HG03469 (cell line): ENCODE results near the gene NHEJ1.

Source experiments
- ATAC-seq: cut with Tn5 transposase; IDR thresholded peaks from one replicate; pipeline ENCODE4 v1.9.1; 2021; ENCODE audit warnings: mild to moderate bottlenecking, moderate library complexity, moderate number of reproducible peaks; ENCODE audit not compliant: unreplicated experiment

Gene NHEJ1

DNA sequence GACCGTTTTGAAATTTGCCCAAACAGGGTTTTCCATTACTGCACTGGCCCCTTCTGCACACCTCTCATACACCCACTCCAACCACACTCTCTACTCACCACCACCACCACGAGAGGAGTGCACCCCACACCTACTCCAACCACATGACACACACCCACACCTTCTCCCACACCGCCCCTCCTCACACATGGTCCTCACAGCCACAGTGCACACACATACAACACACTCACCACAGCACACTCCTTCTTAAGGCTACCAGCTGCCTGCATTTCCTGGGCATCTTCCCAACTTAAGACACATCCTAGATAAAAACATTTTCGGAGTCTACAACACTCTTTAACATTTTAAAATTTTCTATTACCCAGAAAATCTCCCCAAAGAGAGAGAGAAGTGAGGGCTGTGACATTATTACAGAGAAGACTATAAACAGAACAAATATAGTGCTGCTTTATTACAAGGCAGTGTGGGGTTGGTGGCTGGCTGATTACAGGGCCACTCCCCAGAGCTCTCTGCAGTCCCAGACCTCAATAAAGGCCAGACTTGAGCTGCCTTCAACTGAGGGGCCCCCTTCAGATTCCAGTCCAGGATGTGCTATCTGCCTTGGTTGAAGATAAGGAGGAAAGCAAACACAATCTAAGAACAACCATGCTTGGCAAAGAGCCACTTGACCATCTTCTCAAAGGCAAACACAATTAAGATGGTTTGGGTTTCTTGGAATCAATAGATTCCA, 36.1 kb downstream of the NHEJ1 start:
- no peak for ATAC-seq

- no peak for ATAC-seq
Observed at GRCh38 chr2:219123356-219124135, 37.1 kb downstream of the NHEJ1 start.

GRCh38 chr2:219122202-219122980, 38.2 kb downstream of the NHEJ1 start:
- ATAC-seq, result no peak

DNA sequence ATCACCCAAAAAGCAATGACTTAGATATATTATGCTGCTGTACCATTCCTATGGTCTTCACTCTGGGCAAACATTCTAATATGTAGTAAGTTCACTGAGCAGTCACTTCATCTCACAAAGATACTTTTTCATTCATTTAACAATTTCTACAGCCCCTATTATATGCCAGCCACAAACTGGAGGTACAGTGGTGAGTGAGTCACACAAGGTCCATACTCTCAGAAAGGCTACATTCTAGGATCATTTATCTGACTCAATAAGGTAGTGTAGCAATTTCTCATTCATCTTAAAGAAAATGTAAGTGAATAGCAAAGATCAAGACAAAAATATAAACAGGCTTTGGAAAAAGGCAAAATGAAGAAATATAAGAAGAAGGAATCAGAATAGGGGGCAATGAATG, 40.5 kb downstream of the NHEJ1 start:
- ATAC-seq, result no peak

DNA sequence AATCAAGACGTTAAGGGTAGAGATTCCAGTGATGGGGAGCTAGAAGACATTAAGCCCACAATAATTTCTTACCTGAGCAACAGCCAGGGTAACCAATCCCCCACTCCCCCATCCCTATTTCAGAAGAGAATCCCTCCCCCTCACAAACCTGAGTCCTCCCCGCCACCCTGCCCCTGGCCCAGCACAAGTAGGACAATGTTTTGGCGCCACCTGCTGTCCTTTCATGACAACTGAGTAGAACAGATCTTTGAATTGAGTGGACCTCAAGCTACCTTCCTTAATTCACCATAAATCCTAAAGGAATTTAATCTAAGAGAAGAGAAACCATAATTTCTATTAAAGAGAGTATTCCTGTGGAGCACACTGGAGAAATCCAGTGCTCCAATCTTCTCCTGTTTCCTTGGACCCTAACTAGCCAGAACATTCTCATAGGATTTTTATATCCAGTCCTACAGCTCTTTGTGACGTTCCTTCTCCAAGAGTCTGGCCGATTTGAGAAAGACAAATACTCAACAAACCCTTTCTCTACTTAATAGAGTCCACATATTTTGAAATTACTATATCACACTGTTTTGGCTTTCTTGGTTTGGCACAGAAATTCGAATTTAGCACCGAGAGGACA, 41.1 kb downstream of the NHEJ1 start:
- no peak for ATAC-seq

DNA sequence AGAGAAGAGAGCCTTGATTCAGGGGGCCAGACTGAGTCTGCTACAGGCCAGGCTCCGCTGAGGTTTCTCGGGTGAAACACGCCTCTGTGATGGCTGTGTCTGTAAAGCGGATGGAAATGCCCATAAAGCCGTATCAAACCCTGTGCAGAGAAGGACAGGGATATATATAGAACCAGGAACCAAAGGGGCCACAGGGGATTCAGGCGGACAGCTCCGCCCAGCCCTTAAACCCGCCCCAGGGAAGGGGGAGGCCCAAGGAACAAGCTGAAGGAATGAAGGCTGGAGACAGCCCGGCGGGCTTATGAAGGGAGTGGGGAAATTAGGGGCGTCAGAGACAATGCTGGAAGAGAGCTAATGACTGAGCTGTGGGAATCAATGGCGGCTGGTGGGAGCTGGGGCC, 42.1 kb downstream of the NHEJ1 start:
- ATAC-seq, result no peak

GRCh38 chr2:219116776-219117646, 43.6 kb downstream of the NHEJ1 start:
- ATAC-seq, result no peak

DNA sequence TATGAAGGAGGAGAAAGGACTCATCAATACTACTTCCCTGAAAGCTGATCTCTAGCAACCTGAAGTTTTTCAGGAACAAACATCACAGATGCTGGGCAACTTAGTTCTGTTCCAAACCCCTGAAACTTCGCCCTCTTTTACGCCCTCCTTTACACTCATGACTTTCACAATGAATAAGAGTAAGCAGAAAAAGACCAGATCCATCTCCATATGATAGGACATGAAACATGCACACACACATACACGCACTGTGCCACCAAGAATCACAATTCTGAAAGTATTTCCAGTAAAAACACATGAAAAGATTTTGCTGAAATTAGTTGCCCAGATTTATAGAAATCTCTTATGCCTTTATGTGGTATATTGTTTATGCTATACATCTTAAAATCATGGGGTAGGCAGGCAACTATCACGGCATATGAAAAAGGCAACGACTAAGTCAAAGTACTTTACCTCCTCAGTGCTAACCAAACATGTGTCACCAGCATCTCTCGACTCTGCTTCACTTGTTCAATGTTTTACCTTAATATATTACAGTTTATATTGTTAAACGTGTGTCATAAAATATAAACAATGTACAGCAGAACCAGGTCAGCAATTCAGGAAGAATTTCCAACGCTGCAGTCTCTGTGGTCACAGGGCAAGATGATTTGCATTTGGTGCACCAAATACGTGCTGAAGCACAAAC, 47.8 kb downstream of the NHEJ1 start:
- no peak for ATAC-seq

- ATAC-seq, result no peak
Observed at GRCh38 chr2:219112062-219112406, 48.6 kb downstream of the NHEJ1 start.

GRCh38 chr2:219111375-219112061, 49.1 kb downstream of the NHEJ1 start:
- ATAC-seq, result no peak

DNA sequence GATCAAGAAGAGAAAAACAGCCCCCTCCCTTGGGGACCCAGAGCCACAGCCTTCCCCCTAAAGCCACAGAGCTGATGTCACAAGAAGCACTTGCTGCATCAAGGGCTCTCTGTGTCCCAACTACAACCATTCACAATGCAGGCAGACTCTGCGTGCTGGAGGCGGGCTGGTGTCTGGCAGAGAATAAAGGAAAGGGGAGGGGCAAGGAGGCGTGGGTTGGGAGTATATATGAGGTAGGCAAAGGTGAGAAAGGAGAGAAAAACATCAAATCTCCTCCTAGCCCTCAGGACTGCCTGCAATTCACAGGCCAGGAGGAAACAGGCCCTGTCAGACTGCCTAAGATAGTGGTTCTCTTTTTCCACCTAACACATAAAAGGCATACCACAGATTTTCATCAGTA, 51.1 kb downstream of the NHEJ1 start:
- ATAC-seq, result no peak

- no peak for ATAC-seq
Observed at GRCh38 chr2:219107758-219108157, 52.9 kb downstream of the NHEJ1 start.

GRCh38 chr2:219106251-219106650, 54.4 kb downstream of the NHEJ1 start:
- no peak for ATAC-seq

GRCh38 chr2:219104107-219105035, 56.2 kb downstream of the NHEJ1 start:
- ATAC-seq, result no peak

- no peak for ATAC-seq
Observed at GRCh38 chr2:219099329-219099728, 61.3 kb downstream of the NHEJ1 start.

DNA sequence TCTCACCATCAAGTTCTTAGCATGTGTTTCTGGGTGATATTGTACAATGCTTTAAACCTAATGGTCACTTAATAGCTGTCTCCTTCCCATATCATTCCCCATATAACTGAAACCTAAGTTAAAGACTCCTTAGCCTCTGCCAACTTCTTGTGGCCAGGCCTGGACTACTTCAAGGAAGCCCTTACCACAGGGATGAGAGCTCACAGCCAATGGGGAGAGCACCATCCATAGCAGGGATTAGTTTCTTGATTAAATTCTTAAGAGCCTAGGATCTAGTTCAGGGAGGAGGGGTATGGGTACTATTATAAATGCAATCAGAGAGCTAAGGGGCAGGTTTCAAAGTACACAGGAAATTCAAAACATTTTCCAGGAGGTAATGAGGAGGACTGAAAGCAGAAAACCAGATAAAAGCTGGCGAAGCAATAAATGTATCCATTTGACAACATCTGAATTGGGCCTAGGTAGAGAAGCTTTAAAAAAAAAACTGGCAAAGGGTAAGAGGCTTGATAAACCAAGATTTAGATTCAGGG, 65.1 kb downstream of the NHEJ1 start:
- no peak for ATAC-seq

GRCh38 chr2:219094171-219094570, 66.4 kb downstream of the NHEJ1 start:
- ATAC-seq, result no peak
